Natural killer cell (primary cell): ENCODE results near the gene TAF4. TPM values are rescaled to one million over a fixed set of nuclear protein-coding genes. Genes with fewer than 3 reads are reported as not detected.

ENCODE experiments used
- ATAC-seq, 3 donors: fragments of 150-1000 bp in 2 of 3; fragments of 200-7000 bp in 1 of 3; cut with Tn5 transposase; 1 replicate in 1 of 3; 2 replicates in 2 of 3; pipeline ENCODE4 v1.10.0; 2021; ENCODE audit warnings: mild to moderate bottlenecking in 2 of 3, moderate library complexity in 2 of 3
- DNase-seq, 2 donors: peaks; one replicate each; pipeline versions ENCODE4 v3.0.0 to v3.0.0-alpha.2; 2013 to 2021; ENCODE audit warnings: mixed read lengths in 1 of 2
- H3K27ac ChIP-seq: one replicate; pipeline ENCODE4 v1.5.1; 2013; ENCODE audit warnings: mild to moderate bottlenecking, low read length
- H3K27me3 ChIP-seq: one replicate; pipeline ENCODE4 v1.6.1; 2013; ENCODE audit warnings: low read length; ENCODE audit not compliant: control insufficient read depth, insufficient read depth
- H3K36me3 ChIP-seq: one replicate; pipeline ENCODE4 v1.6.1; 2013; ENCODE audit warnings: low read length; ENCODE audit not compliant: control insufficient read depth, insufficient read depth
- H3K4me1 ChIP-seq: one replicate; pipeline ENCODE4 v1.6.1; 2013; ENCODE audit warnings: low read length; ENCODE audit not compliant: control insufficient read depth, insufficient read depth
- H3K4me3 ChIP-seq: one replicate; pipeline ENCODE4 v1.5.1; 2013; ENCODE audit warnings: low read length
- H3K9me3 ChIP-seq: one replicate; pipeline ENCODE4 v1.6.1; 2013; ENCODE audit warnings: low read length; ENCODE audit not compliant: control insufficient read depth, insufficient read depth
- H3K27ac Mint-ChIP-seq, 2 donors: one replicate each; pipeline ENCODE4 v1.8.0; 2022; ENCODE audit warnings: mild to moderate bottlenecking in 2 of 2, mixed read lengths in 2 of 2, moderate library complexity in 1 of 2
- H3K27me3 Mint-ChIP-seq, 2 donors: one replicate each; pipeline ENCODE4 v1.8.0; 2022; ENCODE audit warnings: low read depth in 2 of 2, mixed read lengths in 2 of 2
- H3K36me3 Mint-ChIP-seq: one replicate; pipeline ENCODE4 v1.8.0; 2022; ENCODE audit warnings: mixed read lengths
- H3K4me1 Mint-ChIP-seq, 2 donors: one replicate each; pipeline ENCODE4 v1.8.0; 2022; ENCODE audit warnings: mixed read lengths in 2 of 2
- H3K4me3 Mint-ChIP-seq: one replicate; pipeline ENCODE4 v1.8.0; 2022; ENCODE audit warnings: mild to moderate bottlenecking, moderate library complexity, mixed read lengths
- H3K9me3 Mint-ChIP-seq, 2 donors: one replicate each; pipeline ENCODE4 v1.8.0; 2022; ENCODE audit warnings: mixed read lengths in 2 of 2
- CTCF ChIP-seq: fragments of 200-600 bp; IDR thresholded peaks from one replicate; pipeline ENCODE4 v1.8.0; 2022; ENCODE audit warnings: antibody characterized with exemption
- WGBS: methylation state at CpG from one replicate; pipeline ENCODE4 v1.1.7; 2013; ENCODE audit warnings: missing lambda C conversion rate; ENCODE audit not compliant: insufficient coverage; 5-methylcytosine and 5-hydroxymethylcytosine counted together
- intact Hi-C: fragments of 100-400 bp; cut with micrococcal nuclease; formaldehyde crosslinking; loops from one replicate; pipeline ENCODE4 v1.14.2; 2022
- total RNA-seq, 4 donors: library from RNA; stranded (reverse); fragments of 120-200 nt in 1 of 4; gene quantifications; one replicate each; pipeline versions ENCODE4 v1.2.3 to v1.2.4, GENCODE V29; 2013 to 2022

Gene TAF4
- total RNA-seq, 3 donors from 2014 or later (not counting 1 experiment from before 2014, with no cell fraction given), result 30.0 to 35.1 (median 30.3) TPM

- Histone ChIP-seq H3K9me3 (peaks cover 78% of the 10 kb centered on the region), H3K36me3 (no peaks in the 10 kb centered on the region), H3K27ac (no peak overlapping the region), H3K4me1 (no peaks in the 10 kb centered on the region), H3K4me3 (no peak overlapping the region), H3K27me3 (peaks cover 18% of the 10 kb centered on the region)
- WGBS, result 97% methylated on average over 6 of the region's 6 CpGs
- ATAC-seq, result no peak
- H3K4me1 Mint-ChIP-seq, result no peaks in the 10 kb centered on the region
- no peak overlapping the region for H3K4me3 Mint-ChIP-seq
- TF ChIP-seq CTCF, result no peak
- H3K27me3 Mint-ChIP-seq, result peaks cover 11 to 12% of the 10 kb centered on the region in 2 donors
- peaks cover 38% of the 10 kb centered on the region for H3K36me3 Mint-ChIP-seq
- DNase-seq, result no peak
- no peak overlapping the region for H3K27ac Mint-ChIP-seq
- peaks cover 11 to 31% of the 10 kb centered on the region in 2 donors for H3K9me3 Mint-ChIP-seq
- intact Hi-C loops, result no loop called here
Observed at GRCh38 chr20:62111148-62111547, 45.5 kb upstream of the TAF4 start.

- intact Hi-C loops, result no loop called here
- H3K36me3 Mint-ChIP-seq, result peaks cover 30% of the 10 kb centered on the region
- TF ChIP-seq CTCF, result no peak
- Histone ChIP-seq H3K36me3 (no peaks in the 10 kb centered on the region), H3K4me3 (no peak overlapping the region), H3K27me3 (peaks cover 4% of the 10 kb centered on the region), H3K9me3 (peaks cover 71% of the 10 kb centered on the region), H3K4me1 (no peaks in the 10 kb centered on the region), H3K27ac (no peak overlapping the region)
- H3K4me1 Mint-ChIP-seq, result no peaks in the 10 kb centered on the region
- DNase-seq (no peak), ATAC-seq (no peak)
- no peak overlapping the region for H3K4me3 Mint-ChIP-seq
- WGBS, result 91% methylated on average over 5 of the region's 5 CpGs
- H3K9me3 Mint-ChIP-seq, result peaks cover 15 to 34% of the 10 kb centered on the region in 2 donors
- H3K27ac Mint-ChIP-seq, result no peak overlapping the region
- H3K27me3 Mint-ChIP-seq, result peaks cover 6 to 11% of the 10 kb centered on the region in 2 donors
Observed at GRCh38 chr20:62105592-62105991, 39.9 kb upstream of the TAF4 start.

GRCh38 chr20:62104791-62105345, 39.2 kb upstream of the TAF4 start:
- no peak overlapping the region for H3K4me3 Mint-ChIP-seq
- WGBS, result 67% methylated on average over 7 of the region's 7 CpGs
- Histone ChIP-seq H3K4me3 (no peak overlapping the region), H3K9me3 (peaks cover 65% of the 10 kb centered on the region), H3K4me1 (no peaks in the 10 kb centered on the region), H3K27me3 (peaks cover 4% of the 10 kb centered on the region), H3K36me3 (no peaks in the 10 kb centered on the region), H3K27ac (no peak overlapping the region)
- peaks cover 12 to 31% of the 10 kb centered on the region in 2 donors for H3K9me3 Mint-ChIP-seq
- ATAC-seq, result no peak
- no peak for TF ChIP-seq CTCF
- intact Hi-C loops, result no loop called here
- peaks cover 30% of the 10 kb centered on the region for H3K36me3 Mint-ChIP-seq
- DNase-seq, result no peak
- no peaks in the 10 kb centered on the region for H3K4me1 Mint-ChIP-seq
- H3K27ac Mint-ChIP-seq, result no peak overlapping the region
- peaks cover 6 to 11% of the 10 kb centered on the region in 2 donors for H3K27me3 Mint-ChIP-seq

GRCh38 chr20:62104234-62104789, 38.6 kb upstream of the TAF4 start:
- Histone ChIP-seq H3K27me3 (peaks cover 4% of the 10 kb centered on the region), H3K36me3 (no peaks in the 10 kb centered on the region), H3K9me3 (peaks cover 61% of the 10 kb centered on the region), H3K4me3 (no peak overlapping the region), H3K27ac (no peak overlapping the region), H3K4me1 (no peaks in the 10 kb centered on the region)
- no peak for TF ChIP-seq CTCF
- 60% methylated on average over 15 of the region's 15 CpGs for WGBS
- DNase-seq, result no peak
- H3K4me3 Mint-ChIP-seq, result no peak overlapping the region
- no peak for ATAC-seq
- peaks cover 6 to 11% of the 10 kb centered on the region in 2 donors for H3K27me3 Mint-ChIP-seq
- H3K9me3 Mint-ChIP-seq, result peaks cover 12 to 28% of the 10 kb centered on the region in 2 donors
- intact Hi-C loops, result no loop called here
- no peak overlapping the region for H3K27ac Mint-ChIP-seq
- H3K4me1 Mint-ChIP-seq, result no peaks in the 10 kb centered on the region
- H3K36me3 Mint-ChIP-seq, result peaks cover 26% of the 10 kb centered on the region
